ENCODE measurements around the gene HAND1. TPM values are rescaled to one million over a fixed set of nuclear protein-coding genes. Genes with fewer than 3 reads are reported as not detected.

The HAND1 gene
- total RNA-seq, 4 donors from 2014 or later = not detected

DNA sequence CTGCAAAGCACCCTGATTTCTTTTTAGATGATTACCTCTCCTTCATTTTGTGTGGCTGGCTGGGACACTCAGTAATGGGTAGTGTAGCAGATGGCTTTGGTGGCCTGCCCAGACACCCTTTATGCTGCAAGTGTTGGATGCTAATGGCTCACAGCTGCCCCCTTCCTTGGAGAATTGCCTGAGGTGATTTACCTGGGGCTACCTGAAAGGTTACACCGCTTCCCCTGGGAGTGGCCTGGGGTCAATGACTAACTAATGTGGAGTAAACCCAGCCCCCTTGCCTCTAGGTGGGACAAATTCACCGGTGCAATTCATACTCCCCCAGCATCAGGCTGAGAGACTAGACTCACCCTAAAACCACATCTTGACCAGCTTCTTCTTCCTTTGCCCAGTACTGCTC lies 23.5 kb upstream of the HAND1 start:
- intact Hi-C loops (cut with DNase I) = no loop called here
- Histone ChIP-seq H3K27ac (no peak overlapping the region), H3K36me3 (no peaks in the 10 kb centered on the region), H3K27me3 (peaks cover 0 to 60% (median 0%) of the 10 kb centered on the region in 4 donors), H3K9me3 (no peaks in the 10 kb centered on the region), H3K4me3 (no peak overlapping the region), H3K4me1 (no peaks in the 10 kb centered on the region)
- DNase-seq = no peak
- TF ChIP-seq POLR2A (IDR thresholded peaks at IDR 0.05) = no peak
- TF ChIP-seq, protein P1, sequence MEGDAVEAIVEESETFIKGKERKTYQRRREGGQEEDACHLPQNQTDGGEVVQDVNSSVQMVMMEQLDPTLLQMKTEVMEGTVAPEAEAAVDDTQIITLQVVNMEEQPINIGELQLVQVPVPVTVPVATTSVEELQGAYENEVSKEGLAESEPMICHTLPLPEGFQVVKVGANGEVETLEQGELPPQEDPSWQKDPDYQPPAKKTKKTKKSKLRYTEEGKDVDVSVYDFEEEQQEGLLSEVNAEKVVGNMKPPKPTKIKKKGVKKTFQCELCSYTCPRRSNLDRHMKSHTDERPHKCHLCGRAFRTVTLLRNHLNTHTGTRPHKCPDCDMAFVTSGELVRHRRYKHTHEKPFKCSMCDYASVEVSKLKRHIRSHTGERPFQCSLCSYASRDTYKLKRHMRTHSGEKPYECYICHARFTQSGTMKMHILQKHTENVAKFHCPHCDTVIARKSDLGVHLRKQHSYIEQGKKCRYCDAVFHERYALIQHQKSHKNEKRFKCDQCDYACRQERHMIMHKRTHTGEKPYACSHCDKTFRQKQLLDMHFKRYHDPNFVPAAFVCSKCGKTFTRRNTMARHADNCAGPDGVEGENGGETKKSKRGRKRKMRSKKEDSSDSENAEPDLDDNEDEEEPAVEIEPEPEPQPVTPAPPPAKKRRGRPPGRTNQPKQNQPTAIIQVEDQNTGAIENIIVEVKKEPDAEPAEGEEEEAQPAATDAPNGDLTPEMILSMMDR (IDR thresholded peaks at IDR 0.05) = no peak
- 45 to 70% methylated on average over 2 of the region's 2 CpGs for WGBS, 2 donors

DNA sequence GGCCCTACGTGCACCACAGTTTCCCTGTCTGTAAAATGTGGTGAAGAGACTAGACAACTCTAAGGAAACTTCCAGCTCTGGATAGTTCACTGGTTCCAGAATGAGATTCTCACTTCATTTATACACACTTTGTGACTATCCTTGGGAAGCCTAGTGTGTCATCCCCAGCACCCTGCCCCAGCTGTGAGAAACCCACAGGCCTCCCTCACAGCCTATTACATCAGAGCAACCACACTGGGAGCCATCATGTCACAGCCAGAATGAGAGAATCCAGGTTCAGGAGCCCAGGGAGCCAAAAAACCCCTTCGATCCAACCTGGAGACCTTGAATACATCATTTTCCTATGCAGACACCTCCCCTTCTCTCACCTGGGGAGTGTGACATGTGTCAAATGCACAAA lies 21.0 kb upstream of the HAND1 start:
- intact Hi-C loops (cut with DNase I) = no loop called here
- Histone ChIP-seq H3K27me3 (peaks cover 0 to 72% (median 0%) of the 10 kb centered on the region in 4 donors), H3K4me3 (no peak overlapping the region), H3K36me3 (no peaks in the 10 kb centered on the region), H3K27ac (no peak overlapping the region), H3K9me3 (no peaks in the 10 kb centered on the region), H3K4me1 (no peaks in the 10 kb centered on the region)
- DNase-seq = no peak
- 69 to 89% methylated on average over 2 of the region's 2 CpGs for WGBS, 2 donors
- TF ChIP-seq, protein P1 (IDR thresholded peaks at IDR 0.05) = no peak
- no peak for TF ChIP-seq POLR2A (IDR thresholded peaks at IDR 0.05)

DNA sequence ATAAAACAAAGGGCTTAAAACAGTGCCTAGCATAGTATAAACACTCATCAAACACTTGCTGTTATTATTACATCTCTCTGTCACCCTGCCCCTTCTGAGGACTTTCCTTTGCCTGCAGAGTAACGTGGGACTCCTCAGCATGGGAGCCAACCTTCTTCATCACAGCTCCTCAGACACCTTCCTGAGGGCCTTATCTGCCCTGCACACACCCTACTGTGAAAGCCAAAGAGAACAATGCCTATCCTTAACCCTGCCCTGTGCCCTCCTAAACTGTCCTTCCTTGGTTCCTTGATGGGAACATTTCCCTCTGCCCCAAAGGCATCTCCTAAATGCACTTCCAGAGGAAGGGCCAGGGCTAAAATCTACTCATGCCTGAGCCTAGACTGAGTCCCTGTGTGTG lies 20.6 kb upstream of the HAND1 start:
- intact Hi-C loops (cut with DNase I) = no loop called here
- Histone ChIP-seq H3K4me1 (no peaks in the 10 kb centered on the region), H3K4me3 (no peak overlapping the region), H3K27ac (no peak overlapping the region), H3K36me3 (no peaks in the 10 kb centered on the region), H3K9me3 (no peaks in the 10 kb centered on the region), H3K27me3 (peaks cover 0 to 76% (median 0%) of the 10 kb centered on the region in 4 donors)
- 78 to 100% methylated on average over 1 of the region's 1 CpG for WGBS, 2 donors
- no peak for DNase-seq
- TF ChIP-seq POLR2A (IDR thresholded peaks at IDR 0.05) = no peak
- TF ChIP-seq, protein P1 (IDR thresholded peaks at IDR 0.05) = no peak

DNA sequence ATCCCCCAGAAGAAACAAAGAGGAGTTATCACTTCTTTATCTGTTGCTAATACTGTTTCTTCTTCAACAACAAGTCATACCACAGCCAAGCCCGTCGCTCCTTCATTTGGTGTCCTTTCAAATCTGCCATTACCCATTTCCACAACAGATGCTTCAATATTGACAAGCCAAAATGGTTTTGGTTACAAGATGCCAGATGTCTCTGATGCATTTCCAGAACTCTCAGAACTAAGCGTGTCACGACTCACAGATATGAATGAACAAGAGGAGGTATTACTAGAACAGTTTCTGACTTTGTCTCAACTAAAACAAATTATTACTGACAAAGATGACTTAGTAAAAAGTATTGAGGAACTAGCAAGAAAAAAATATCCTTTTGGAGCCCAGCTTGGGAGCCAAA lies 16.0 kb upstream of the HAND1 start:
- TF ChIP-seq, protein P1 (IDR thresholded peaks at IDR 0.05) = no peak
- TF ChIP-seq POLR2A (IDR thresholded peaks at IDR 0.05) = no peak
- no peak overlapping the region for H3K27ac ChIP-seq
- no peak for DNase-seq
- no peaks in the 10 kb centered on the region for H3K36me3 ChIP-seq
- WGBS, 2 donors = 56 to 68% methylated on average over 4 of the region's 4 CpGs
- H3K4me3 ChIP-seq = no peak overlapping the region
- H3K9me3 ChIP-seq = no peaks in the 10 kb centered on the region
- peaks cover 0 to 94% (median 0%) of the 10 kb centered on the region in 4 donors for H3K27me3 ChIP-seq
- H3K4me1 ChIP-seq = no peaks in the 10 kb centered on the region
- intact Hi-C loops (cut with DNase I) = no loop called here

DNA sequence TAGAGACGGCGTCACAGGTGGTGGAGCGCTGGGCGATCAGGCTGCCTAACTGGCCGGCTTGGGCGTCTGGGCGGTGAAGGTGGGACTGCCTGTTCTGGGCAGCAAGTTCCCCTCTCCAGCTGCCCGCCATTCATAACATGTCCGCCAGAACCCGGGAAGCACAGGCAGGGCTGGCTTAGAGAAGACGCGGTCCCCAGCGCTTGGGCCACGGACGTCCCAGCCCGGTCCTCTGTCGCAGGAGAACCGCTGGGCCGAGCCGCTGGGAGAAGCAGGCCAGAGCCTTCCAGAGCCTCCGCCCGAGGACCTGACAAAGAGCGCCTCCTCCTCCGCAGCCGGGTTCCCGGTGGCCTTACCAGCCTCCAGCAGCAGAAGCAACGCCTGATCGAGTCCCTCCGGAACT lies 15.2 kb upstream of the HAND1 start:
- Histone ChIP-seq H3K4me1 (no peaks in the 10 kb centered on the region), H3K27ac (no peak overlapping the region), H3K9me3 (no peaks in the 10 kb centered on the region), H3K27me3 (peaks cover 0 to 99% (median under 1%) of the 10 kb centered on the region in 4 donors), H3K4me3 (no peak overlapping the region), H3K36me3 (no peaks in the 10 kb centered on the region)
- WGBS, 2 donors = 53 to 72% methylated on average over 3 to 11 of the region's 29 CpGs
- intact Hi-C loops (cut with DNase I) = no loop called here
- TF ChIP-seq POLR2A (IDR thresholded peaks at IDR 0.05) = no peak
- TF ChIP-seq, protein P1 (IDR thresholded peaks at IDR 0.05) = no peak
- no peak for DNase-seq
